GM19372 (cell line): ENCODE data around the gene PRL.

Experiments used
- ATAC-seq: cut with Tn5 transposase; IDR thresholded peaks from one replicate; pipeline ENCODE4 v1.9.1; 2021; ENCODE audit warnings: mild to moderate bottlenecking, low read depth, moderate library complexity; ENCODE audit not compliant: unreplicated experiment

PRL gene

GRCh38 chr6:22237526-22237925 is 59.3 kb downstream of the PRL start:
- ATAC-seq, result no peak
